Breast epithelium (tissue), 4 donors: Measurements from ENCODE around the gene CREB3L2. TPM values are rescaled to one million over a fixed set of nuclear protein-coding genes. Genes with fewer than 3 reads are reported as not detected.

ENCODE experiments used
- DNase-seq, 2 donors: peaks; one replicate each; pipeline ENCODE4 v3.0.0-alpha.2; 2019; ENCODE audit warnings: low spot score in 2 of 2
- H3K27ac ChIP-seq, 2 donors: fragments of 200-600 bp; sonication (generic) in 1 of 2; one replicate each; pipeline ENCODE4 v1.5.1; 2016 to 2019; ENCODE audit warnings: mild to moderate bottlenecking in 1 of 2
- H3K27me3 ChIP-seq, 2 donors: fragments of 200-600 bp; sonication (generic) in 1 of 2; one replicate each; pipeline versions ENCODE4 v1.5.1 to v1.6.0; 2017 to 2019; ENCODE audit warnings: control low read depth in 1 of 2, mild to moderate bottlenecking in 1 of 2
- H3K36me3 ChIP-seq: fragments of 200-600 bp; one replicate; pipeline ENCODE4 v1.5.1; 2019
- H3K4me1 ChIP-seq, 2 donors: fragments of 200-600 bp; sonication (generic); one replicate each; pipeline ENCODE4 v1.5.1; 2016 to 2019; ENCODE audit warnings: control low read depth in 1 of 2
- H3K4me3 ChIP-seq, 3 donors: fragments of 200-600 bp; sonication (generic); 1 replicate in 2 of 3; 2 replicates in 1 of 3; pipeline ENCODE4 v1.5.1; 2016 to 2019; ENCODE audit warnings: mild to moderate bottlenecking in 3 of 3, moderate library complexity in 2 of 3
- H3K9me3 ChIP-seq, 2 donors: fragments of 200-600 bp; sonication (generic) in 1 of 2; one replicate each; pipeline ENCODE4 v1.5.1; 2016 to 2019; ENCODE audit warnings: control low read depth in 1 of 2
- POLR2A ChIP-seq: fragments of 450-650 bp; IDR thresholded peaks from one replicate; pipeline ENCODE4 v1.6.1; 2016; ENCODE audit warnings: antibody characterized with exemption, mild to moderate bottlenecking, moderate library complexity
- POLR2AphosphoS5 ChIP-seq, 3 donors: sonication (generic); formaldehyde crosslinking; IDR thresholded peaks; one replicate each; pipeline ENCODE4 v1.6.1; 2017; ENCODE audit warnings: antibody characterized with exemption in 3 of 3
- intact Hi-C: fragments of 100-400 bp; cut with DNase I; formaldehyde crosslinking; loops from one replicate; pipeline ENCODE4 v1.15.1; 2023; ENCODE audit warnings: low total_unique reads
- total RNA-seq, 3 donors: library from RNA; depleted of rRNA; stranded (reverse); fragments of >200 nt; gene quantifications; one replicate each; pipeline ENCODE4 v1.1.0, GENCODE V29; 2016
- TF ChIP-seq, protein P1 (sequence below), 3 donors: fragments of 450-650 bp; IDR thresholded peaks; one replicate each; pipeline ENCODE4 v1.5.1; 2016 to 2017; ENCODE audit warnings: antibody characterized with exemption in 3 of 3, mild to moderate bottlenecking in 3 of 3, moderate library complexity in 3 of 3

CREB3L2 gene
- total RNA-seq, 3 donors from 2014 or later, result 23.0 to 46.5 (median 40.5) TPM

DNA sequence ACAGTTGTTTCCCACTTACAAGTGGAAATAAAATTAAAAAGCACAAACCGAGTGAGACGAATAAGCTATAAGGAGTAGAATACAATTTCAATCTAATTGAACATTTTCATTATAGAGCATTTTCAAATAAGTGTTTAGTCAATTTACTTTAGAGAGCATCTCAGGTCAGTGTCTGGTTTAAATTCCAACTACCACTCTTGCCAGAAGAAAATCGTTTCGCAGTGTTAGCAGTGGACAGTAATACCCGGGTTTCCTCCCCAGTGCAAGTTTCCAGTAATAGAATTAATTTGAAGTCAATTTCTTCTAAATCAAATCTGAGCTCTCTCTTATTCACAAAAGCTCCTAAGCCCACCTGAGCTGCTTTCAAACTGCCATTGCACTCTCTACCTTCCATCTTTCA is 45.7 kb downstream of the CREB3L2 start:
- Histone ChIP-seq H3K27ac (no peak overlapping the region), H3K4me1 (peaks cover 0 to 5% of the 10 kb centered on the region in 2 donors), H3K9me3 (no peaks in the 10 kb centered on the region), H3K27me3 (no peaks in the 10 kb centered on the region), H3K4me3 (no peak overlapping the region), H3K36me3 (no peaks in the 10 kb centered on the region)
- DNase-seq, result no peak
- intact Hi-C loops, result no loop called here
- TF ChIP-seq, protein P1, sequence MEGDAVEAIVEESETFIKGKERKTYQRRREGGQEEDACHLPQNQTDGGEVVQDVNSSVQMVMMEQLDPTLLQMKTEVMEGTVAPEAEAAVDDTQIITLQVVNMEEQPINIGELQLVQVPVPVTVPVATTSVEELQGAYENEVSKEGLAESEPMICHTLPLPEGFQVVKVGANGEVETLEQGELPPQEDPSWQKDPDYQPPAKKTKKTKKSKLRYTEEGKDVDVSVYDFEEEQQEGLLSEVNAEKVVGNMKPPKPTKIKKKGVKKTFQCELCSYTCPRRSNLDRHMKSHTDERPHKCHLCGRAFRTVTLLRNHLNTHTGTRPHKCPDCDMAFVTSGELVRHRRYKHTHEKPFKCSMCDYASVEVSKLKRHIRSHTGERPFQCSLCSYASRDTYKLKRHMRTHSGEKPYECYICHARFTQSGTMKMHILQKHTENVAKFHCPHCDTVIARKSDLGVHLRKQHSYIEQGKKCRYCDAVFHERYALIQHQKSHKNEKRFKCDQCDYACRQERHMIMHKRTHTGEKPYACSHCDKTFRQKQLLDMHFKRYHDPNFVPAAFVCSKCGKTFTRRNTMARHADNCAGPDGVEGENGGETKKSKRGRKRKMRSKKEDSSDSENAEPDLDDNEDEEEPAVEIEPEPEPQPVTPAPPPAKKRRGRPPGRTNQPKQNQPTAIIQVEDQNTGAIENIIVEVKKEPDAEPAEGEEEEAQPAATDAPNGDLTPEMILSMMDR (IDR thresholded peaks at IDR 0.05), result no peak
- no peak for TF ChIP-seq POLR2A
- no peak for TF ChIP-seq POLR2AphosphoS5 (IDR thresholded peaks at IDR 0.05)

DNA sequence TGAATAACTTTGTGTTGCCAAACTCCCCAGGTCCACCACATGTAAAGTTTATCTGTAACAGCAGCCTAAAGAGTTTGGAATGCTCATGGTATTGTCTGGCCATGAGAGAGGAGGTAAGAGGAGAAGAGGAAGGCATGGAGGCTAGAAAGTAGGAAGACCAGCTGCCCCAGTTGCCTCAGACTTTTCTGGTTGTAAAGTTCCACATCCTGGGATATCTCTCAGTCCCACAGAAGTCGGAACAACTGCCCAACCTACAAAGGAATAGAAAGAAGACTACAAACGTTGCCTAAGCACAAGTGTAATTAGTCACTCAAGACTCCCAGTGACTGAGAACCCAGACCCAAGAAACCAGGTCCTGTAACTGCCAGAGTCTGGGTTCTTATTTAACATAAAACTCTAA is 47.3 kb downstream of the CREB3L2 start:
- Histone ChIP-seq H3K9me3 (no peaks in the 10 kb centered on the region), H3K4me1 (peaks cover 0 to 5% of the 10 kb centered on the region in 2 donors), H3K27ac (peak overlapping the region; percentile 53 to 54), H3K4me3 (no peak overlapping the region), H3K36me3 (no peaks in the 10 kb centered on the region), H3K27me3 (no peaks in the 10 kb centered on the region)
- intact Hi-C loops, result no loop called here
- TF ChIP-seq POLR2AphosphoS5 (IDR thresholded peaks at IDR 0.05) (no peak), POLR2A (no peak)
- TF ChIP-seq, protein P1 (IDR thresholded peaks at IDR 0.05), result no peak
- DNase-seq, result no peak

DNA sequence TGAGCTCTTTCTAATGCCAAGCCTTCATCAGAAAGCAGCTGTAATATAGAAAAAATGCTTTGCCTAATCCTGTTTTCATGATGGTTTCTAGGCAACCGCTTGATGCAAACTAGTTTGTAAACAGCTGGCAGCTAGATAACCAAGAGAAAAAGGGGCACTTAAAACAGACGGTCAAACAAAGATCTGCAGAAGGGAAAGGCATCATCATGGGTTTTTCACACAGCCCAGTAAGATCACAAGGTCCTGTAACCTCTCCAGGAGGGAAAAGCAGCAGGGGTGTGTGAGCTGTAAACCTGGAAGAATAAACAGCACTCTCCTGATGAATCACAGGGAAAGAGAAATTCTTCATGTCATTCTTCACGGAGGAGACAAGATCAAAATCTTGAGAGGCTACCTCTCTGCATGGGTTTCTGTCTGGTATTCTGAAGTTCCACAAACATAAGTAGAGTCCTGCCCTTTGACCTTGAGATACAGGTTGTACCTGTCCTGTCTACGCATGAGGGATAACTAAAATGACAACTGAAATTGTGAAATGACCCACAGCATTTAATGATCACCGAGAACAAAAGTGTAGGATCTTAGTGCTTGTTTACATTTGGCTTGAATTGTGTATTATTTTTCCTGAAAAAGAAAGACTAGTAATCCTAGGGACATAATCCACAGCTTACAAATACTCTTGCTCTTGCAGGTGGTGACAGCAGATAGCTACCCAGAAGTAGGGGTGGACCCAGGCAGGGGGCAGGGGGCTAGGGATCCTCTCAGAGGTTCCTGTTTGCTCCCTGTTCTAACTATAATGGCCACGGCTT is 48.0 kb downstream of the CREB3L2 start:
- intact Hi-C loops, result loop anchor here (1.0 kb wide), 1 partner anchor 47 kb away; no protein-coding TSS in a partner anchor
- TF ChIP-seq POLR2A (no peak), POLR2AphosphoS5 (IDR thresholded peaks at IDR 0.05) (peak in 1 of 3 donors; percentile 10)

DNA sequence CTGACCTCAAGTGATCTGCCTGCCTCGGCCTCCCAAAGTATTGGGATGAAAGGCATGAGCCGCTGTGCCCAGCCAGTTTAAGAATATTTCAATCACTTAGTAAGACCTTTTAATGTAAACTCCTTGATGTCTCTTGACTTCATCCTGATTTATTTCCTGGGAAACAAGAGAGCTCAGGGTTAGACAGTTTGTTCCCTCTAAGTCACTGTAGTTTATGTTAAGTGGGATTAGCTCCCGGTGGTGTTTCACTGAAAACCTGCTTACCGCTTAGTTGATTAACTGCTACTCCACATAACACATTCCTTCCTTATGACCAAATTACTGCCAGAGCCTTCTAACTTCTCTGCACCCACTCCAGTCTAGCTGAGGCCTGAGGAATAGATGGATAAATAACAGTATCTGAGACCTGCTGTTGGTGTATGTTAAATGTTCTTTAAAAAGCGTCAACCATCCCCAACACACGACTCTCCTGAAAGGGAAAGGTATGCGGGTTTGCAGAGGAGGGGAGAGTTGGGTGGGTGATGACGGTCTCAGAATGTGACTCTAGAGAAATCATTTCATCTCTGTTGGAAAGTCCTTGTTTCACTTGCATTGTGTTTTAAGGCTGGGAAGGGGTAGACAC is 48.7 kb downstream of the CREB3L2 start:
- no peak for DNase-seq
- peaks cover 0 to 5% of the 10 kb centered on the region in 2 donors for H3K4me1 ChIP-seq
- H3K9me3 ChIP-seq, result no peaks in the 10 kb centered on the region
- H3K27ac ChIP-seq, result peak overlapping the region; percentile 53 to 54
- H3K36me3 ChIP-seq, result no peaks in the 10 kb centered on the region
- TF ChIP-seq, protein P1 (IDR thresholded peaks at IDR 0.05), result no peak
- no peak for TF ChIP-seq POLR2A
- intact Hi-C loops, result loop anchor here (1.0 kb wide), 1 partner anchor 48 kb away; no protein-coding TSS in a partner anchor
- H3K27me3 ChIP-seq, result no peaks in the 10 kb centered on the region
- H3K4me3 ChIP-seq, result no peak overlapping the region

More for the DNA sequence above, 48.0 kb downstream of the CREB3L2 start:
- H3K27me3 ChIP-seq, result no peaks in the 10 kb centered on the region
- no peaks in the 10 kb centered on the region for H3K36me3 ChIP-seq
- H3K4me1 ChIP-seq, result peaks cover 0 to 5% of the 10 kb centered on the region in 2 donors
- no peaks in the 10 kb centered on the region for H3K9me3 ChIP-seq
- H3K4me3 ChIP-seq, result no peak overlapping the region
- no peak for DNase-seq
- H3K27ac ChIP-seq, result peak overlapping the region; percentile 53 to 54

DNA sequence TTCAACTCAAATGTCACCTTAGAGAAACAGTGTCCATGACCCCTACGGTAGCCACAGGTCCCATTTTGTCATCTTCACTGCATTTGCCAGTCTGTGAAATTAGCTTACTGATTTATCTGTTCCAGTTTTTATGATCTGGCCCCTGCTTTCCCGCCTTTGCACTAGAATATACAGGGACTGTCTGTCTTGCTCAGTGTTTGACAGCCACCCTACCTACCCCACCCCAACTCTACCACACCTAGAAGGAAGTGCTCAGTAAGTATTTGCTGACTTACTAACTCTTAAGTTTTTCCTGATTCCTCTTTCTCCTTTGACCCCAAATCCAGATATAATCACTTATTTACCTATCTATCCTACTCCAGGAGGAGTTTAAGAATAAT is 49.5 kb downstream of the CREB3L2 start:
- H3K36me3 ChIP-seq, result no peaks in the 10 kb centered on the region
- no peak overlapping the region for H3K27ac ChIP-seq
- peaks cover 0 to 5% of the 10 kb centered on the region in 2 donors for H3K4me1 ChIP-seq
- H3K9me3 ChIP-seq, result no peaks in the 10 kb centered on the region
- H3K27me3 ChIP-seq, result no peaks in the 10 kb centered on the region
- intact Hi-C loops, result no loop called here
- no peak overlapping the region for H3K4me3 ChIP-seq
- no peak for DNase-seq
- TF ChIP-seq POLR2A (no peak), POLR2AphosphoS5 (IDR thresholded peaks at IDR 0.05) (no peak)
- TF ChIP-seq, protein P1 (IDR thresholded peaks at IDR 0.05), result no peak
